ENCODE measurements around the gene TIMM8A.

The TIMM8A gene, protein sequence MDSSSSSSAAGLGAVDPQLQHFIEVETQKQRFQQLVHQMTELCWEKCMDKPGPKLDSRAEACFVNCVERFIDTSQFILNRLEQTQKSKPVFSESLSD
- total RNA-seq = 7.2 to 29.9 reads per million in 2 experiments

GRCh38 chrX:101348452-101349192, at the start of gene TIMM8A:
Gene TIMM8A, minus strand, starts transcription at chrX:101348742. Its CDS starts 78 bp downstream, at chrX:101348664.
- DNase-seq (ENCODE audit: low read depth) = peak; percentile 64

DNA sequence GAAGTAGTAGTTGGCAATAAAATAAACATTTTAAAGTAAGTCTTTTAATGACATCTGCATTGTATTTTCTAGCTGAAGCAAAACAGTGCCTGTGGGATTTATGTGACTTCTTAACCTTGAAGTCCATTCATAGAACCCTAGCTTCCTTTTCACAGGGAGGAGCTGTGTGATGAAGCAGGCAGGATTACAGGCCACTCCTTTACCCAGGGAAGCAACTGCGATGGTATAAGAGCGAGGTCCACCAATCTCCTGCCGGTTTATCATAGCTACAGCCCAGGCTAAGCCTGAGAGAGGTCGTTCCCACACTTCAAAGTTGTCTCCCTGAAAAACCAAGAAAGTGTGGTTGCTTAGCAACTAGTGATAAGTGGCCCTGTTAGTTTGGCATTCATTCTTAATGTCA, 49.2 kb upstream of the TIMM8A start:
- no peak for DNase-seq (ENCODE audit: low read depth)

- DNase-seq (ENCODE audit: low read depth) = no peak
Measured at GRCh38 chrX:101395789-101396188, 47.2 kb upstream of the TIMM8A start.

- no peak for DNase-seq (ENCODE audit: low read depth)
Measured at GRCh38 chrX:101394372-101394771, 45.8 kb upstream of the TIMM8A start.

GRCh38 chrX:101393530-101394305, 45.2 kb upstream of the TIMM8A start:
- no peak for DNase-seq (ENCODE audit: low read depth)

DNA sequence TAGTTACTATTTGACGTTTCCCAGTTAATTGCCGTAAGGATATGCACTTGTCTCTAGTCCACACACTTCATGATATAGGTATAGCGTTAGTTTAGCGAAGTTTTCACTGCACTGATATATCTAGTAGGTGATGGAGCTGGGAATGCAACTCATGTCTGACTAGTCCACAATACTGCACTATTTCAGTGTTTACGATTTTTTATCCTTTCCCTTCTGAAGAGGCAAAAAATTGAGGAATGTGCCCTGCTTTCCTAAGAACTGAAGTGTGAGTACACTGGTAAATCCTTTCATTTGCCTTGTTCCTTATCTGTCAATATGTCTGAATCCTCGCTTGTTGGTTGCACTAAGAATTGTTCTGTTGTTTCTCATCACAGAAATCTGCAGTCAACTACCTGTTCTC, 43.3 kb upstream of the TIMM8A start:
- DNase-seq (ENCODE audit: low read depth) = no peak

DNA sequence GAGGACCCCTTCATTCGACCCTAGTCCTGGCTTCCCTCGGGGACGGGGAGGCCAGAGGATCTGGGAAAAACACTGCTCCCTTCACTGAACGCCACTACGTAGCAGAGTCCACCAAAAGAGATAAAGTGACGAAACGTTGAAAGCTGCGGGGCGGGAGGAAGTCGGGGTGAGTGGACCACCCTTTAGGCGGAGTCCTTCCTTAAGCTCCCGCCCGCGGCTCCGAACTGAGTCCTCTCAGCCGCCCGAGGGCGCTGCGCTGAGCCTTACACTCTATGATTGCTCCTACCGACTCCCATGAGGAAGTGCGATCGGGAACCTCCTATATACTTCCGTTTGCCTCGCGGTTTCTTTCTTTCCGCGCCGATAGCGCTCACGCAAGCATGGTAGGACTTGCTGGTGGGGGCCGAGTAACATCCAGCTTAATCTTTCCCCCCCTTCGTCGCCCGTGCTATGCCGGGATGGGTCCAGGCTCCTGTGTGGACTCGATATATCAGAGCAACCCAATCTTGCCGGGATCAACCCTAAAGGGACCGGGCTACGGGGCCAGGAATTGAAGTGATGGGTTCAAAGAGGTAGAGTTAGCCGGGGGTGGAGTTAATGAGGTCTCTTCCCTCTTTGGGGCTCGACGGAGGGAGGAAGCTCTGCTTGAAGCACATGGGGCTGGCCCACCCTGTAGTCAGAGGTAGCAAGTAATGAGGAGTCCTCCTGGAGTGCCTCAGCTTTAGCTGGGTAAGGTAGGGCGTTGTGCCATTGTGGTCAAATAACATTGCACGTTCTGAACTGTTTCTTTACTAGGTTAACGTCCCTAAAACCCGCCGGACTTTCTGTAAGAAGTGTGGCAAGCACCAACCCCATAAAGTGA, 42.4 kb upstream of the TIMM8A start, which contains the start of gene RPL36A:
RPL36A (plus strand) TSS at position 348 of the 862 bp plus-strand sequence; CDS start at position 381, 33 bp downstream.
- DNase-seq (ENCODE audit: low read depth) = peak; percentile 68

DNA sequence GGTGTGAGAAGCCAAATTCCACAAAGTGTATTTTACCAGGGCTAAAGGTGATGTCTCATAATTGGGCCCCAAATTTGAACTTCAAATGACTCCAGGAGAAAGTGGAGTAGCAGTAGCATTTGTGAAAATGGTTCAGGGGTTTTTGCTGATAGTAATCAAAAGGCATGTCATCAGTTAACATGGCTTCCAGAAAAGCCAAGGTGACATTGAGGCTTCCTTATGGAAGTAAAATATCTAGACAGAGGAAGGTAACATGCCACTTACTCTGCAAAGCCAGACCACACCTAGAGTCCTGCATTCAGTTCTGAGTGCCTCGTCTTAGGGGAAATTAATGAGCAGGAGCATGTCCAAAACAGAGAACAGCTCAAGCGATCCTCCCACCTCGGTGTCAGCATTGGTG, 40.1 kb upstream of the TIMM8A start:
- no peak for DNase-seq (ENCODE audit: low read depth)

DNA sequence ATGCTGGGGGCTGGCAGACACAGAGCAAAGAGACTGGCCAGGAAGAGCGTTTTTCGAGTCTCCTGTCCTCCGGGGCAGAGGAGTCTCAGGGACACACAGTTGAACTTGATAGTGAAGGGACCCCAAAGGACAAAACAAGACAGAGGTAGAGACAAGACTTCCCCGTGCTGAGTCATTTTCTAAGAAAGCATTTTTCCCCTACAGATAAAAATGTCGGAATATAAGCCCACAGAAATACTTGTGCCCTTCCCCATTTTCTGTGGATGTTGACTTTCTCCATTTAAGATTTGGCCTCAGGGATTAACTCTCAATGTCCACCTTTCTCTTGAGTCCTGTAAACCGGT, 38.0 kb upstream of the TIMM8A start:
- no peak for DNase-seq (ENCODE audit: low read depth)

GRCh38 chrX:101385795-101386541, 37.4 kb upstream of the TIMM8A start, which contains the start of gene BTK:
Gene BTK, minus strand, starts transcription at chrX:101386191. Its CDS starts 10,907 bp downstream, at chrX:101375284.
- DNase-seq (ENCODE audit: low read depth) = no peak

DNA sequence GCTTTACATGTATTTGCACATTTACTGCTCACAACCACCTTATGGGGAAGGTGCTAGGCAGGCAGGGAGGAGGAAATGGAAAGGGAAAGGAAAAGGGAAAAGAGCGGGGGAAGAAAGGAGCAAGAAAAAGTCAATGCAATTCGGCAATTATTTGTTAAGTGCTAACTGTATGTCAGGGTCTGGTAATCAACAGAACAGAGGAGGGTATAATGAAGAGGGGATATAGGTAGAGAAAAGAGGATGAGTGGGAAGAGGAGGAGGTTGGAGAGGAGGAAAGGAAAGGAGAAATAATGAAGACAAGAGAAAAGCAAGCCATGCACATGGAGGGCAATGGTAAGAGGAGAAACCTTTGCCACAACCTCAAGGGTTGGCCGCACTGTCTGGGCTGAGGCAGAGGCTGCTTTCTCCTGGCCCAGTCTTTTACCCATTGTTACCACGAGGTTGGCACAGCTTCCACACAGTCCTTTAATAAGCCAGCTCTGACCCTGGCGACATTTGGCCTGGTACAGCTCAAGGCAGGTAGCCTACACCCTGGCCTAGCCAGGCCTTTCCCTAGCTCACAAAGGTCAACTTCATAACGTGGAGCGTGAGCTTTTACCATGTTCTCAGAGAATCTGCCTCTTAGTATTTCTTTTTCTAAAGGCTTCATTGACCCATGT, 36.6 kb upstream of the TIMM8A start:
- no peak for DNase-seq (ENCODE audit: low read depth)

DNA sequence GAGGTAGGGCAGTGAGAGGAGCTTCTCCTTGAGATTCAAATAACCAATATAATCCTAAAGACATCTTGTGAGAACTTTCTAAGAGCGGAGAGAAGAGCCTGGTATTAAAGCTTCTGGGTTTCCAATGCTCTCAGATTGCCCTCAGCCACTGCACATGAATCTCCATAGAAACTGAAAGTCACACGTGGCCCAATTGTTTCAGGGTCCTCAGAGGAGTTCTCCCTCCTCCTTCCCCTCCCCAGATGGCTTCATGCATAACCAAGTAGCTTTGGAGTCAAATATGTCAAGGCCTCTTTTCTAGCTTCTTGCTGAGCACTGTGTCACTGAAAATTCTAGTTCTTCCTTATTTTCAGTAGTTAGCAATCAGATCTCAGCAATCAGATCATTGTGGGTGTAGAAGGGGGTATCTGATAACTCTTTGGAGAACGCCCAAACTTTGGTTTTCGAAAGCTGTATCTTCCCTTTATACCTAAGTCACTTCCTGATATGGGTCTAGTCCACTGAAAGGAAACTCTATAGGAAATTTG, 35.2 kb upstream of the TIMM8A start:
- DNase-seq (ENCODE audit: low read depth) = no peak

- DNase-seq (ENCODE audit: low read depth) = no peak
Measured at GRCh38 chrX:101377547-101377946, 29.0 kb upstream of the TIMM8A start.

GRCh38 chrX:101370888-101371504, 22.5 kb upstream of the TIMM8A start:
- DNase-seq (ENCODE audit: low read depth) = no peak

GRCh38 chrX:101369687-101370086, 21.1 kb upstream of the TIMM8A start:
- no peak for DNase-seq (ENCODE audit: low read depth)

GRCh38 chrX:101368800-101369199, 20.3 kb upstream of the TIMM8A start:
- DNase-seq (ENCODE audit: low read depth) = no peak

- no peak for DNase-seq (ENCODE audit: low read depth)
Measured at GRCh38 chrX:101365301-101365795, 16.8 kb upstream of the TIMM8A start.

- DNase-seq (ENCODE audit: low read depth) = no peak
Measured at GRCh38 chrX:101362757-101363156, 14.2 kb upstream of the TIMM8A start.

- DNase-seq (ENCODE audit: low read depth) = no peak
Measured at GRCh38 chrX:101362116-101362515, 13.6 kb upstream of the TIMM8A start.

GRCh38 chrX:101360390-101360789, 11.8 kb upstream of the TIMM8A start:
- DNase-seq (ENCODE audit: low read depth) = no peak

All from T follicular helper cell (primary cell).